Esophagus squamous epithelium (tissue), 5 donors: Measurements from ENCODE around the gene CACNG4. TPM values are rescaled to one million over a fixed set of nuclear protein-coding genes. Genes with fewer than 3 reads are reported as not detected.

ENCODE experiments used
- DNase-seq: peaks from one replicate; lab custom pipeline; 2025; lab: John Stamatoyannopoulos, UW
- H3K27ac ChIP-seq, 4 donors: fragments of 200-600 bp; sonication (generic); one replicate each; pipeline ENCODE4 v1.5.1; 2016 to 2019; ENCODE audit warnings: mild to moderate bottlenecking in 1 of 4
- H3K27me3 ChIP-seq, 4 donors: fragments of 200-600 bp; sonication (generic); 1 replicate in 3 of 4; 2 replicates in 1 of 4; pipeline versions ENCODE4 v1.5.1 to v1.6.0; 2017 to 2021; ENCODE audit warnings: antibody characterized with exemption in 1 of 4
- H3K36me3 ChIP-seq, 3 donors: fragments of 200-600 bp; sonication (generic); one replicate each; pipeline ENCODE4 v1.5.1; 2016 to 2019
- H3K4me1 ChIP-seq, 3 donors: fragments of 200-600 bp; sonication (generic); one replicate each; pipeline ENCODE4 v1.5.1; 2017 to 2019
- H3K4me3 ChIP-seq, 4 donors: fragments of 200-600 bp; sonication (generic); 1 replicate in 3 of 4; 2 replicates in 1 of 4; pipeline ENCODE4 v1.5.1; 2016 to 2019; ENCODE audit warnings: mild to moderate bottlenecking in 2 of 4, moderate library complexity in 1 of 4
- H3K9me3 ChIP-seq, 3 donors: fragments of 200-600 bp; sonication (generic); one replicate each; pipeline ENCODE4 v1.5.1; 2016 to 2019
- CTCF ChIP-seq, 6 experiments: fragments of 450-650 bp in 4 of 6; fragments of 200-600 bp in 2 of 6; sonication (generic) in 2 of 6; IDR thresholded peaks; one replicate each; pipeline ENCODE4 v1.5.1; 2016 to 2019; ENCODE audit warnings: antibody characterized with exemption in 6 of 6, mild to moderate bottlenecking in 4 of 6, moderate library complexity in 4 of 6
- POLR2A ChIP-seq, 4 donors: fragments of 450-650 bp; IDR thresholded peaks; one replicate each; pipeline ENCODE4 v1.6.1; 2017; ENCODE audit warnings: antibody characterized with exemption in 4 of 4, mild to moderate bottlenecking in 4 of 4, moderate library complexity in 3 of 4
- WGBS, 2 donors: methylation state at CpG; one replicate each; pipeline ENCODE4 v1.1.5; 2018; 5-methylcytosine and 5-hydroxymethylcytosine counted together
- intact Hi-C: fragments of 100-400 bp; cut with DNase I; formaldehyde crosslinking; loops from one replicate; pipeline ENCODE4 v1.15.0; 2022
- total RNA-seq, 4 donors: library from RNA; depleted of rRNA; stranded (reverse); fragments of >200 nt; gene quantifications; one replicate each; pipeline ENCODE4 v1.1.0, GENCODE V29; 2016
- donor health status: DM: yes; HTN: yes; CAD: no.

Gene CACNG4
- total RNA-seq, 4 donors from 2014 or later = 0.08 to 0.38 (median 0.31) TPM; not detected in 1

- no peaks in the 10 kb centered on the region for H3K36me3 ChIP-seq
- TF ChIP-seq CTCF (IDR thresholded peaks at IDR 0.05) (no peak), POLR2A (IDR thresholded peaks at IDR 0.05) (no peak)
- no peak within 1 kb of the TSS for H3K27ac ChIP-seq
- intact Hi-C loops = no loop called here
- peaks cover 0 to 16% (median 16%) of the 10 kb centered on the region in 3 donors for H3K9me3 ChIP-seq
- peaks cover 0 to 8% (median 0%) of the 10 kb centered on the region in 4 donors for H3K27me3 ChIP-seq
- DNase-seq = no peak
- H3K4me3 ChIP-seq = no peak within 1 kb of the TSS
- H3K4me1 ChIP-seq = no peaks in the 10 kb centered on the region
- 83 to 91% methylated on average over 9 to 21 of the region's 32 CpGs for WGBS, 2 donors
These were observed 79.7 kb downstream of the CACNG4 start, which contains the start of gene CACNG1 for GRCh38 chr17:67044016-67044772. CACNG1 (plus strand) TSS chr17:67044554; CDS start chr17:67044661, 107 bp downstream.

GRCh38 chr17:67044940-67045339 lies 80.4 kb downstream of the CACNG4 start:
- Histone ChIP-seq H3K4me3 (no peak overlapping the region), H3K36me3 (no peaks in the 10 kb centered on the region), H3K27me3 (peaks cover 0 to 8% (median 0%) of the 10 kb centered on the region in 4 donors), H3K9me3 (peaks cover 0 to 23% (median 17%) of the 10 kb centered on the region in 3 donors), H3K27ac (no peak overlapping the region), H3K4me1 (no peaks in the 10 kb centered on the region)
- TF ChIP-seq POLR2A (IDR thresholded peaks at IDR 0.05) = no peak
- TF ChIP-seq CTCF (IDR thresholded peaks at IDR 0.05) = no peak
- intact Hi-C loops = no loop called here
- DNase-seq = no peak
- 49 to 75% methylated on average over 3 to 4 of the region's 5 CpGs for WGBS, 2 donors

- Histone ChIP-seq H3K4me1 (no peaks in the 10 kb centered on the region), H3K36me3 (no peaks in the 10 kb centered on the region), H3K27ac (no peak overlapping the region), H3K9me3 (peaks cover 0 to 28% (median 17%) of the 10 kb centered on the region in 3 donors), H3K4me3 (no peak overlapping the region), H3K27me3 (peaks cover 0 to 8% (median 0%) of the 10 kb centered on the region in 4 donors)
- no peak for TF ChIP-seq CTCF (IDR thresholded peaks at IDR 0.05)
- TF ChIP-seq POLR2A (IDR thresholded peaks at IDR 0.05) = no peak
- intact Hi-C loops = no loop called here
- 60% methylated on average over 1 of the region's 4 CpGs; no CpG with 5 or more reads in 1 of the 2 donors for WGBS, 2 donors
- DNase-seq = no peak
These were observed 81.9 kb downstream of the CACNG4 start for GRCh38 chr17:67046398-67046797.

- no peaks in the 10 kb centered on the region for H3K4me1 ChIP-seq
- no peak overlapping the region for H3K4me3 ChIP-seq
- DNase-seq = no peak
- intact Hi-C loops = no loop called here
- H3K36me3 ChIP-seq = no peaks in the 10 kb centered on the region
- H3K27me3 ChIP-seq = peaks cover 0 to 8% (median 0%) of the 10 kb centered on the region in 4 donors
- no peak overlapping the region for H3K27ac ChIP-seq
- WGBS, 2 donors = 57 to 69% methylated on average over 1 of the region's 1 CpG
- TF ChIP-seq POLR2A (IDR thresholded peaks at IDR 0.05) (no peak), CTCF (IDR thresholded peaks at IDR 0.05) (no peak)
- H3K9me3 ChIP-seq = peaks cover 0 to 28% (median 17%) of the 10 kb centered on the region in 3 donors
These were observed 82.9 kb downstream of the CACNG4 start for GRCh38 chr17:67047382-67047781.

- Histone ChIP-seq H3K36me3 (no peaks in the 10 kb centered on the region), H3K9me3 (peaks cover 0 to 28% (median 17%) of the 10 kb centered on the region in 3 donors), H3K4me3 (no peak overlapping the region), H3K27ac (no peak overlapping the region), H3K4me1 (no peaks in the 10 kb centered on the region), H3K27me3 (peaks cover 0 to 4% (median 0%) of the 10 kb centered on the region in 4 donors)
- intact Hi-C loops = no loop called here
- TF ChIP-seq POLR2A (IDR thresholded peaks at IDR 0.05) (no peak), CTCF (IDR thresholded peaks at IDR 0.05) (no peak)
- WGBS, 2 donors = 68 to 73% methylated on average over 5 of the region's 5 CpGs
- DNase-seq = no peak
These were observed 84.7 kb downstream of the CACNG4 start for GRCh38 chr17:67049025-67049739.
